Measurements from ENCODE around the gene OR3A2. TPM values are rescaled to one million over a fixed set of nuclear protein-coding genes. Genes with fewer than 3 reads are reported as not detected.
"Not testable (repeated sequence)": the region's sequence is repeated elsewhere in the genome, so short reads cannot be mapped to it uniquely, and the experiment has no call there.

Gene OR3A2
- 0.24 and 0.47 TPM in 2 replicates for total RNA-seq

GRCh38 chr17:3385869-3386816, at the start of gene OR3A2:
TSS of gene OR3A2 (minus strand) at chr17:3386308.
- no peaks in the 10 kb centered on the region for H3K36me3 Mint-ChIP-seq (ENCODE audit: low read depth)
- no peaks in the 10 kb centered on the region for H3K4me1 Mint-ChIP-seq (ENCODE audit: low read depth)
- intact Hi-C loops (cut with micrococcal nuclease), result no loop called here
- no peak within 1 kb of the TSS for H3K27ac Mint-ChIP-seq
- no peak for DNase-seq (ENCODE audit: low spot score)
- no peaks in the 10 kb centered on the region for H3K9me3 Mint-ChIP-seq
- peak within 1 kb of the TSS; percentile 53 for H3K4me3 Mint-ChIP-seq
- peaks cover 10% of the 10 kb centered on the region for H3K27me3 Mint-ChIP-seq (ENCODE audit: insufficient read depth)

GRCh38 chr17:3433741-3434140, 47.6 kb upstream of the OR3A2 start, which contains the start of gene OR1E2:
TSS of gene OR1E2 (minus strand) at chr17:3433841. CDS start at chr17:3433841, 0 bp downstream.
- H3K27me3 Mint-ChIP-seq (ENCODE audit: insufficient read depth), result no peaks in the 10 kb centered on the region
- no peaks in the 10 kb centered on the region for H3K36me3 Mint-ChIP-seq (ENCODE audit: low read depth)
- H3K4me1 Mint-ChIP-seq (ENCODE audit: low read depth), result no peaks in the 10 kb centered on the region
- H3K27ac Mint-ChIP-seq, result no peak within 1 kb of the TSS
- no peak for DNase-seq (ENCODE audit: low spot score)
- intact Hi-C loops (cut with micrococcal nuclease), result no loop called here
- peaks cover 9% of the 10 kb centered on the region for H3K9me3 Mint-ChIP-seq
- no peak within 1 kb of the TSS for H3K4me3 Mint-ChIP-seq

DNA sequence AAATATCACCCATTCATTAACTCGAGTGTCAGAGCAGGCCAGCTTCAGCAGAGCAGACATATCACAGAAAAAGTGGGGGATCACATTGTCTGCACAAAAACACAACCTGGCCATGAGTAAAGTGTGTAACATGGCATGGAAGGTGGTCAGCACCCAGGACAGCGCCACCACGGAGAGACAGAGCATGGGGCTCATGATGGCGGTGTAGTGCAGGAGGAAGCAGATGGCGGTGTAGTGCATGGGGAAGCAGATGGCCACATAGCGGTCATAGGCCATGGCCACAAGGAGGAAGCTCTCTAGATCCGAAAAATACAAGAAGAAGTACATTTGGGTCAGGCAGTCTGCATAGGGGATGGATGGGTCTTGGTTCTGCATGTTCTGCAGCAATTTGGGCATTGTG, 47.1 kb upstream of the OR3A2 start:
- H3K9me3 Mint-ChIP-seq; H3K27ac Mint-ChIP-seq; H3K27me3 Mint-ChIP-seq (ENCODE audit: insufficient read depth); H3K4me3 Mint-ChIP-seq; H3K36me3 Mint-ChIP-seq (ENCODE audit: low read depth); intact Hi-C loops (cut with micrococcal nuclease); H3K4me1 Mint-ChIP-seq (ENCODE audit: low read depth); DNase-seq (ENCODE audit: low spot score): not testable (repeated sequence)

DNA sequence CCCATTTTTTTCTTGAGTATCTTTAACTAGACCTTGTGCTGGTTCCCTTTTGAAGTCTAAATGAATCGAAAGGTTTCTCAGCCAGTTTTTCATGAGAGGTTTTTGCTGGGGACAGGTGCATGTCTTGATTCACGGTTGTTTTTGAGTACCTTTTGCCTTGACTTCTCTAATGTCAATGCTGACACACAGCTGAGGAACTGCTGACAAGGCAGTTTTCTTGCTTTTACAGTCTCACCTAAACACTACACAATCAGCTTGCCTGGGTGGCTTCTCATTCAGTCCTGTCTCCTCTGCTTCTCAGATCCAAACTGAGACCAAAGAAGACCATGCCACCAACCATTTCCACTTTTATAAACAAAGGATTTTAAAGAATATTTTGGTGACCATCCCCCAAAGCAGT, 32.1 kb upstream of the OR3A2 start:
- Mint-ChIP-seq H3K9me3 (no peaks in the 10 kb centered on the region), H3K36me3 (ENCODE audit: low read depth) (no peaks in the 10 kb centered on the region), H3K4me3 (no peak overlapping the region), H3K4me1 (ENCODE audit: low read depth) (no peaks in the 10 kb centered on the region), H3K27ac (no peak overlapping the region), H3K27me3 (ENCODE audit: insufficient read depth) (peaks cover 9% of the 10 kb centered on the region)
- intact Hi-C loops (cut with micrococcal nuclease), result no loop called here
- no peak for DNase-seq (ENCODE audit: low spot score)

DNA sequence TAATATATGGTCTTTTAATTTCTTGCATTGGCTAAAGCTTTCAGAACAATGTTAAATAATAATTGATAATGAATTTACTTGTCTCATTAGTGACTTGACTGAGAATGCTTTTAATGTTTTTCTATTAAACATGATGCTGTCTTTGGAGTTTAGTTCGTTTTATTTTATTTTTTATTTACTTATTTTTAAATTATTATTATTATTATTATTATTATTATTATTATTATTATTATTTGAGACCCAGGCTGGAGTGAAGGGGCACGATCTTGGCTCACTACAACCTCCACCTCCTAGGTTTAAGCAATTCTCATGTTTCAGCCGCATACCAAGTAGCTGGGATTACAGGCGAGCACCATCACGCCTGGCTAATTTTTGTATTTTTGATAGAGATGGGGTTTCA, 29.5 kb upstream of the OR3A2 start:
- Mint-ChIP-seq H3K4me3 (no peak overlapping the region), H3K9me3 (no peaks in the 10 kb centered on the region), H3K36me3 (ENCODE audit: low read depth) (no peaks in the 10 kb centered on the region), H3K27ac (no peak overlapping the region), H3K27me3 (ENCODE audit: insufficient read depth) (peaks cover 9% of the 10 kb centered on the region), H3K4me1 (ENCODE audit: low read depth) (no peaks in the 10 kb centered on the region)
- intact Hi-C loops (cut with micrococcal nuclease), result no loop called here
- no peak for DNase-seq (ENCODE audit: low spot score)

GRCh38 chr17:3412216-3412615, 26.1 kb upstream of the OR3A2 start:
- DNase-seq (ENCODE audit: low spot score); H3K27me3 Mint-ChIP-seq (ENCODE audit: insufficient read depth); intact Hi-C loops (cut with micrococcal nuclease); H3K4me3 Mint-ChIP-seq; H3K27ac Mint-ChIP-seq; H3K36me3 Mint-ChIP-seq (ENCODE audit: low read depth); H3K4me1 Mint-ChIP-seq (ENCODE audit: low read depth): not testable (repeated sequence)
- H3K9me3 Mint-ChIP-seq, result peaks cover 14% of the 10 kb centered on the region

DNA sequence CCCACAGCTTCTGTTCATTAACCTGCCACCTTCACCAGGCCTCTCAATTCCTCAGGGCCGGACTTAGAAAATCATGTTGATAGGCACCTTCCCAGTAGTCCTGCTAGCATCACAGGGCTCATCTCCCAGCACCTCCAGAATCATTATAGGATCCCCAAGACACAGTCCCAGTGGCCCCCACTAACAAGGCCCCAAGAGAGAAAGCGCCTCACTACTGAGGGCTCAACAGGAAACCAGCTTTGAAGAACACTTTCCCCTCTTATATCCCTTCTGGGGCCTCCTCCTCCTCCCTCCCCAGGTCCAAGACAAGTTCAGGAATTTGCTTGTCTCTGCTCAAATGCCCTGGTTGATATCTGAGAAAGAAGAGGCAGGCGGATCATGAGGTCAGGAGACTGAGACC, 25.0 kb upstream of the OR3A2 start, which contains the start of gene OR3A3:
TSS of gene OR3A3 (plus strand) at position 301 of the 400 bp plus-strand sequence.
- no peak within 1 kb of the TSS for H3K4me3 Mint-ChIP-seq
- peaks cover 6% of the 10 kb centered on the region for H3K27me3 Mint-ChIP-seq (ENCODE audit: insufficient read depth)
- intact Hi-C loops (cut with micrococcal nuclease), result no loop called here
- no peak for DNase-seq (ENCODE audit: low spot score)
- H3K27ac Mint-ChIP-seq, result no peak within 1 kb of the TSS
- no peaks in the 10 kb centered on the region for H3K4me1 Mint-ChIP-seq (ENCODE audit: low read depth)
- H3K36me3 Mint-ChIP-seq (ENCODE audit: low read depth), result no peaks in the 10 kb centered on the region
- peaks cover 15% of the 10 kb centered on the region for H3K9me3 Mint-ChIP-seq

DNA sequence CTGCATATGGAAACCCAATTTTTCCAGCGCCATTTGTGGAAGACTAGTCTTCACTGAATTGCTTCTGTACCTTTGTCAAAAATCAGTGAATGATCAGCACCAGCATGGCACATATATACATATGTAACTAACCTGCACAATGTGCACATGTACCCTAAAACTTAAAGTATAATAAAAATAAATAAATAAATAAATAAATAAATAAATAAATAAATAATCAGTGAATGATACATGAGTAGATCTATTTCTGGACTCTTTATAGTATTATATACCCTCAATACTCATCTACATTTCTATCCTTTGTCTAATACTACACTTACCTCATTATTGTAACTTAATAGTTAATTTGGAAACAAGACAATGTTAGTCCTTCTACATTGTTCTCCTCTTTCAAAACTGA, 17.7 kb upstream of the OR3A2 start:
- H3K27me3 Mint-ChIP-seq (ENCODE audit: insufficient read depth); H3K4me1 Mint-ChIP-seq (ENCODE audit: low read depth); DNase-seq (ENCODE audit: low spot score); H3K36me3 Mint-ChIP-seq (ENCODE audit: low read depth); intact Hi-C loops (cut with micrococcal nuclease); H3K27ac Mint-ChIP-seq; H3K4me3 Mint-ChIP-seq: not testable (repeated sequence)
- H3K9me3 Mint-ChIP-seq, result peaks cover 15% of the 10 kb centered on the region

DNA sequence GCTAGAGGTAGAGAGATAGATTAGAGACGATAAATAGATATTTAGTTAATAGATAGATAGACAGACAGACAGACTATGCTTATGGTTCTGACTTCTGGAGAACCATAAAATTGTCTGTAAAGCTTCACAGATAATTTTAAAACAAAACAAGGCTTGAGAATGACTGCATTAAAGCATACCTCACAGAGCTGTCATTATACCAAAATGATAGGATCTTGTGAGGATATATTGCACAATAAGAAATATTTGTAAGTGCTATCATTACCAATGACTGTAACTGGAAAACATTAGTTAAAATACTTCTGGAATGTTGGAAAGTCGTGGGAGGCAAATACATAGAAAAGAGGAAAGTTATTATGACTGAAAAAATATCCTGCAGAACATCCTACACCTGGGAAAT, 15.7 kb upstream of the OR3A2 start:
- no peaks in the 10 kb centered on the region for H3K36me3 Mint-ChIP-seq (ENCODE audit: low read depth)
- intact Hi-C loops (cut with micrococcal nuclease), result no loop called here
- H3K27me3 Mint-ChIP-seq (ENCODE audit: insufficient read depth), result peaks cover 6% of the 10 kb centered on the region
- H3K27ac Mint-ChIP-seq, result no peak overlapping the region
- no peak for DNase-seq (ENCODE audit: low spot score)
- no peak overlapping the region for H3K4me3 Mint-ChIP-seq
- H3K9me3 Mint-ChIP-seq, result no peaks in the 10 kb centered on the region
- H3K4me1 Mint-ChIP-seq (ENCODE audit: low read depth), result no peaks in the 10 kb centered on the region

- Mint-ChIP-seq H3K4me3 (no peak overlapping the region), H3K36me3 (ENCODE audit: low read depth) (no peaks in the 10 kb centered on the region), H3K27me3 (ENCODE audit: insufficient read depth) (no peaks in the 10 kb centered on the region), H3K27ac (no peak overlapping the region), H3K4me1 (ENCODE audit: low read depth) (no peaks in the 10 kb centered on the region), H3K9me3 (no peaks in the 10 kb centered on the region)
- intact Hi-C loops (cut with micrococcal nuclease), result no loop called here
- no peak for DNase-seq (ENCODE audit: low spot score)
These were observed 13.9 kb upstream of the OR3A2 start for GRCh38 chr17:3400055-3400454.

DNA sequence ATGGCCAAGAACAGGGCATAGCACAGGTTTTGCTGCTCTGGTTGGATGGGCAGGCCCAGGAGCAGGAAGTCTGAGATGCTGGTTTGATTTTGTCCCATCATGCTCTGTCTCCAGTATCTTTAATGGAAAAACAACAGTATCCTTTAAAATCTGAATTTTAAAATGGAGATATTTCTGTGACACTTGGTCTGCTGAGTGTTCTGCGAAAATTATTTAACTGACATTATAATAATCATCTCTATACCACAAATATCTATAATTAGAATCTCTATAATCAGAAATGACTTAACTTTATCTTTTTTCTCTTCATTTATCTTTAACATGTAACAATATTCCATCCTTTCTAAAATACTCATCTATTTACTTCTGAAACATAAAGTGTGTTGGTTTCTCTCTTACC, 12.2 kb upstream of the OR3A2 start, which contains the start of gene OR1E1:
TSS of gene OR1E1 (minus strand) at position 101 of the 400 bp plus-strand sequence. CDS start at position 101, 0 bp downstream.
- H3K27ac Mint-ChIP-seq, result no peak within 1 kb of the TSS
- intact Hi-C loops (cut with micrococcal nuclease), result no loop called here
- H3K4me3 Mint-ChIP-seq, result no peak within 1 kb of the TSS
- no peaks in the 10 kb centered on the region for H3K4me1 Mint-ChIP-seq (ENCODE audit: low read depth)
- DNase-seq (ENCODE audit: low spot score), result no peak
- H3K27me3 Mint-ChIP-seq (ENCODE audit: insufficient read depth), result peaks cover 1% of the 10 kb centered on the region
- no peaks in the 10 kb centered on the region for H3K36me3 Mint-ChIP-seq (ENCODE audit: low read depth)
- H3K9me3 Mint-ChIP-seq, result no peaks in the 10 kb centered on the region

DNA sequence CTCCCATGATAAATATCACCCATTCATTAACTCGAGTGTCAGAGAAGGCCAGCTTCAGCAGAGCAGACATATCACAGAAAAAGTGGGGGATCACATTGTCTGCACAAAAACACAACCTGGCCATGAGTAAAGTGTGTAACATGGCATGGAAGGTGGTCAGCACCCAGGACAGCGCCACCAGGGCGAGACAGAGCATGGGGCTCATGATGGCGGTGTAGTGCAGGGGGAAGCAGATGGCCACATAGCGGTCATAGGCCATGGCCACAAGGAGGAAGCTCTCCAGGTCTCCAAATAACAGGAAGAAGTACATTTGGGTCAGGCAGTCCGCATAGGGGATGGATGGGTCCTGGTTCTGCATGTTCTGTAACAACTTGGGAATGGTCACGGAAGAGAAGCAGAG, 11.7 kb upstream of the OR3A2 start:
- H3K9me3 Mint-ChIP-seq; H3K4me1 Mint-ChIP-seq (ENCODE audit: low read depth); H3K36me3 Mint-ChIP-seq (ENCODE audit: low read depth); H3K27ac Mint-ChIP-seq; intact Hi-C loops (cut with micrococcal nuclease); H3K4me3 Mint-ChIP-seq; DNase-seq (ENCODE audit: low spot score); H3K27me3 Mint-ChIP-seq (ENCODE audit: insufficient read depth): not testable (repeated sequence)

DNA sequence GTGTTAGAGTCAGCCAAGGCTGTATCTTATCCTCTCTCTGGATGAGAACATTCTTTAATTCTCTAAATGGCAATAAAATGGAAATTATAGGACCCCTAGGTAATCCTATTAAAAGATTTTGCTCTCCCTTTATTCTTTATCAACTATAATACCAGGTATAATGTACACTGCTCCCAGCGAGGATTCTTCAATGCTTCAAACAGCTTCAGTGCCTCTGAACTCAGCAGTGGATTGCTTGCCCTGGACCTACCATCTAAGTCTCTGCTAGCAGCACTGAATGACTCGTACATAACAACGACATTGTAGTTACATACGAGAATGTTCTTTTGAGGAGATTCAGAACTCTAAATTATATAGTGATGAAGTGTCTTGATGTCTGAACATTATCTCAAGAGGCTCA, 3.7 kb upstream of the OR3A2 start:
- Mint-ChIP-seq H3K27ac (no peak overlapping the region), H3K36me3 (ENCODE audit: low read depth) (no peaks in the 10 kb centered on the region), H3K4me3 (no peak overlapping the region), H3K9me3 (no peaks in the 10 kb centered on the region), H3K27me3 (ENCODE audit: insufficient read depth) (peaks cover 17% of the 10 kb centered on the region), H3K4me1 (ENCODE audit: low read depth) (no peaks in the 10 kb centered on the region)
- no peak for DNase-seq (ENCODE audit: low spot score)
- intact Hi-C loops (cut with micrococcal nuclease), result no loop called here
